Activated naive CD4-positive, alpha-beta T cell treated with anti-CD3 and anti-CD28 coated beads, Interleukin-2, amount 50 U/mL, for 72 hours (primary cell): ENCODE results near the gene SELENOH. TPM values are rescaled to one million over a fixed set of nuclear protein-coding genes. Genes with fewer than 3 reads are reported as not detected.

Experiments used
- ATAC-seq, 2 donors: fragments of 150-1000 bp; cut with Tn5 transposase; 2 replicates each; pipeline ENCODE4 v1.10.0; 2021; ENCODE audit warnings: mild to moderate bottlenecking in 2 of 2, moderate library complexity in 2 of 2
- DNase-seq, 2 donors: peaks; one replicate each; pipeline ENCODE4 v3.0.0; 2021 to 2022; ENCODE audit warnings: low spot score in 2 of 2
- H3K27ac Mint-ChIP-seq, 2 donors: one replicate each; pipeline ENCODE4 v1.8.0; 2022; ENCODE audit warnings: mild to moderate bottlenecking in 2 of 2, mixed read lengths in 2 of 2
- H3K36me3 Mint-ChIP-seq, 2 donors: one replicate each; pipeline ENCODE4 v1.8.0; 2022; ENCODE audit warnings: mixed read lengths in 2 of 2
- H3K9me3 Mint-ChIP-seq, 2 donors: one replicate each; pipeline ENCODE4 v1.8.0; 2022; ENCODE audit warnings: mixed read lengths in 2 of 2
- total RNA-seq, 2 donors: library from RNA; stranded (reverse); gene quantifications; one replicate each; pipeline ENCODE4 v1.2.3, GENCODE V29; 2022

The SELENOH gene
- total RNA-seq, 2 donors from 2014 or later, result 156 to 237 TPM

DNA sequence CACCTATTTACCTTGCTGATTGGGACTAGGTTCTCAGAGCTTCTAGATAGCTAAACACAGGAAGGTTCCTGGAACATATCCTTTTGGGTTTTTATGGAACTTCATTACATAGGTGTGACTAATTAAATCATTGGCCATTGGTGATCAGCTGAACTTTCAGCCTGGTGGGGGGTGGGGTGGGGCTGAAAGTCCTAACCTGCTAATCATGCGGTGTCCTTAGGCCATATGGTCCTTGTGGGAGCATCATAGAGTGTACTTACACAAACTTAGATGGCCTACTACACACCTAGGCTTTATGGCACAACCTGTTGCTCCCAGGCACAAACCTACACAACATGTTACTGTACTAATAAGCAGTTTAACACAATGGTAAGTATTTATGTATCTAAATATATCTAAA, 8.6 kb upstream of the SELENOH start:
- no peaks in the 10 kb centered on the region for H3K36me3 Mint-ChIP-seq
- DNase-seq (no peak), ATAC-seq (no peak)
- no peak overlapping the region for H3K27ac Mint-ChIP-seq
- H3K9me3 Mint-ChIP-seq, result no peaks in the 10 kb centered on the region

DNA sequence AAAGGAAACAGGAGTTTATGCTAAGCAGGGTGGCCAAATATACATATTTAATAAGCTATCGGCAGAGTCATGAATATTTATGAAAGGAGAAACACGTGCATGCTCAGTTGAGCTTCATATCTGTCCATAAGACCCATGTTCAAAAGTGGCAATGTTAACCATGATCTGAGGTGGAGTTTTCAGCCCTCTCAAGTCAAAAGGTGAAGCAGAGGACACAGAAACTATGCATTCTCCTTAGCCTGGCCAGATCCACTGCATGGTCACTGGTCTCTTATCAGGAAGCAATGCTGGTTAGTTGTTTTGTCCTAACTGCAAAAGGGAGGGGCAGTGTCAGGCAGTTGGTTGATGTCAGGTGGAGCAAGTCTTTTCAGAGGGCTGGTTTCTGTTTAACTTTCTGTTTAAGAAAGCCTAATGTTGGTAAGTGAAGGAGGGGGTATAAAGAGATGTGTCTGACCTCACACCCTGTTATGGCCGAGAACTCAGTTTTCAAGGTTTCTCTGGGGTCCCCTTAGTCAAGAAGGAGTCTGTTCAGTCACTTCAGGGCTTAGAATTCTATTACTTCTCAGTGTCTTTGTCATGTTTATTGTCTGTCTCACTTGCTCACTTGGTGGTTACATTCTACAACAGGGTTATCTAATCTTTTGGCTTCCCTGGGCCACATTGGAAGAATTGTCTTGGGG, 5.5 kb upstream of the SELENOH start:
- DNase-seq (no peak), ATAC-seq (no peak)
- Mint-ChIP-seq H3K9me3 (no peaks in the 10 kb centered on the region), H3K36me3 (peaks cover 0 to 1% of the 10 kb centered on the region in 2 donors), H3K27ac (peak overlapping the region; percentile 20 to 58)

DNA sequence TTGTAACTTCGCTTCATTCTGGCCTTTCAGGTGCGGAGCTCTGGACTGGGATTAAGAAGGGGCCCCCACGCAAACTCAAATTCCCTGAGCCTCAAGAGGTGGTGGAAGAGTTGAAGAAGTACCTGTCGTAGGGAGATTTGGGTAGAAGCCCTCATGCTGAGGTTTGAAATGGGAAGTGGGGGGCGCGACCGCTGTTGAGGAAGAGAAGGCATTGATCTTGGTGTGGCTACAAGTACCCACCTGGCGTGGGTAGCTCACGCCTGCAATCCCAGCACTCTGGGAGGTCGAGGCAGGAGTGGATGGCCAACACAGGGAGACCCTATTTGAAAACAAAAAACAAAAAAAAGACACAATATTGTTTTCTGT, 779 bp downstream of the SELENOH start:
- no peak for DNase-seq
- peak overlapping the region; percentile 99 for H3K27ac Mint-ChIP-seq
- H3K36me3 Mint-ChIP-seq, result peaks cover 30 to 42% of the 10 kb centered on the region in 2 donors
- no peak for ATAC-seq
- no peaks in the 10 kb centered on the region for H3K9me3 Mint-ChIP-seq

DNA sequence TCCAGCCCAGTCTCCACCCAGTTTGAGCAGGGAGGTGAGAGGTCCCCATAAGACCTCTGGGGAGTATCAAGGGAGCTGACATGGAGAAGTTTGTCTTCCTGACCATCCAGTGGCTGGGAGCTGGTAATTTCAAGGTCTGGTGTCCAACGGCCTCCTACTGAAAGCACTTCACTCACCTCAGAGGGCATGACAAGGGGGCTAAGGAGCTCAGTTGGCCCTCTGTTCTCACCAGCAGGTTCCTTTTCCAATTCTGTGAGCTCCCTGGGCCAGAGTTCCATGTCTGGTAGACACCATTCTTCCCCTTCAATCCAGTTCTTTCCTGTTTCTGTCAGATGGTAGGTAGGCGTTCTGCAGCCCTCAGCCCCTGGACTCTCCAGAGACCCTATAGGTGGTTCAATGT, 3.1 kb downstream of the SELENOH start:
- DNase-seq, result no peak
- H3K27ac Mint-ChIP-seq, result peak overlapping the region; percentile 24 to 67
- ATAC-seq, result no peak
- peaks cover 30 to 42% of the 10 kb centered on the region in 2 donors for H3K36me3 Mint-ChIP-seq
- no peaks in the 10 kb centered on the region for H3K9me3 Mint-ChIP-seq

DNA sequence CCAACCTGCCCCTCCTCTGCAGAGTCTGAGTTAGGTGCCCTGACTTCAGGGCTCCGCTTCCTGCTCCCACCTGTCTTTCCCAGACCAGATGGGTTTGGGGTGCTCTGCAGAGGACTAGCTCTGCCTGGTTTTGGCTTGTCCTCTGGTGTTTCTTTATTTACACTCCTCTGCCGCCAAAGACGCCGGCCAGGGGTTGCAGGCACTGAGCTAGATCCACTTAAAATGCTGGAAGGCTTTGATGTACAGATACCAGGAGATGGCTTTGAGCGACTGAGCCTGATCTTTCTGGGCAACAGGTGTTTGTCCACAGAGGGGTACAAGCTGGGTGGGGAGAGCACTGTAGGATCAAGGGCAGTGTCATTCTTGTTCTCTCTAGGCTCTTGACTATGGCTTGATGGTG, 3.9 kb downstream of the SELENOH start:
- Mint-ChIP-seq H3K36me3 (peaks cover 30 to 42% of the 10 kb centered on the region in 2 donors), H3K9me3 (no peaks in the 10 kb centered on the region), H3K27ac (peak overlapping the region; percentile 81 to 86)
- DNase-seq, result no peak
- ATAC-seq, result no peak

DNA sequence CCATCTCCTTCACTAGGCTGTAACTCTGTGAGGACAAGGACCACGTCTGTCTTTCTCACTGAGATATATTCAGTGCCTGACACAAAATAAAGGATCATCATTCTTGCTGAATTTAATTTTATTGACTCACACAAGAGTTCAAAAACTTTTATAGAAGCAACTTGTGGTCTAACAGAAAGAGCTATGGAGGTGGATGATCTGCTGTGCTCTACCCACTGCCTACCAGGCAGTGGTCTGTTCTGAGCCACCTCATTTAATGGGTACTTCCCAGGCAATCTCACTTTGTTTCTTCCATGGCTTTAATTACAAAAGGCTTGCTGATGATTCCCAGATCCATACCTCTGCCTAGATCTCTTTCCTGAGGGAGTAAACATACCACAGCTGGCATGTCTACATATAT, 5.6 kb downstream of the SELENOH start:
- Mint-ChIP-seq H3K9me3 (no peaks in the 10 kb centered on the region), H3K27ac (peak overlapping the region; percentile 0 to 81), H3K36me3 (peaks cover 17 to 36% of the 10 kb centered on the region in 2 donors)
- ATAC-seq (no peak), DNase-seq (no peak)

DNA sequence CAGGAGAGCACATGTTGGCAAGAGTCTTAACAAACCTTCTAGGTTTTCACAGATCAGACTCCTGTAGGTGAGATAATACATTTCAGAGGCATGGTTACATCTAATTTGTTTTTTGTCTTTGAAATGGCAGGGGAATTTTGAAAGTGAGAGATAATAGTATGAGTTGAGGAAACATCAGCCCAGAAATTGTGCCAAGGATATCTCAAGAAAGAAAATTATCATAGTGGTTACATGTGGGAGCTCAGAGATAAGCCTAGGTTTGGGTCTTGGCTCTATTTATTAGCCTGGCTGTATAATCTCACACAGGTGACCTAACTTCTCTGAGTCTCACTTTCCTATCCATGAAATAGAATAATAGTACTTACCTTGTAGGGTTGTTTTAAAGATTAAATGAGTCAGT, 9.9 kb downstream of the SELENOH start:
- DNase-seq (no peak), ATAC-seq (no peak)
- no peak overlapping the region for H3K27ac Mint-ChIP-seq
- no peaks in the 10 kb centered on the region for H3K9me3 Mint-ChIP-seq
- peaks cover 0 to 5% of the 10 kb centered on the region in 2 donors for H3K36me3 Mint-ChIP-seq

DNA sequence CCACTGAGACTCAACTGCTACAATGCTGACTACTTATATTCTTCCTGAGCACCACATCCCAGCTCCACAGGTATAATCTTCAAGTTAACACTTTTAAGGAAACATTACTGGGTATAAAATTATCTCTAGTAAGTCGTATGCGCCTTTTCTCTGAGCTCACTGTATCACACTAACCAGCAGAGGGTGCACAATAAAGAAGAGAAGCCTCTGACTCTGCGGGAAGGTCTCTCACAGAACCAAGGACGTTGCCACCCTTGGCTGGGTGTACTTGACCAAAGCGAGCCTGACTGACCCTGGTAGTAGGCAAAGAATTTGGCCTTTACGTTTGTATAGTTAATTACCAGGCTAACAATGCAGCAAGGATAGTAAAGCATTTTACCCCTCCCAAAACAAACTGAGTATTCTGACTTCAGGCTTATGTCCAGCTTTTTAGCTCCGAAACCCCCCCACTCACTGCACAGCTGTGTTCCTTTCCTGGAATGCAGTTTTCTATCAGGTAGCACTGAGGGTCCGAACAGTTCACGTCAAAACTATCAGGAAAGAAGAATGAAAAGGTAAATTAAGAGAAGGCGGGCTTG, 10.5 kb downstream of the SELENOH start, which contains the start of gene BTBD18:
BTBD18 (minus strand) TSS at position 144 of the 578 bp plus-strand sequence. CDS start 631 bp downstream, outside the sequence.
- Mint-ChIP-seq H3K27ac (peak within 1 kb of the TSS; percentile 29 to 87), H3K36me3 (no peaks in the 10 kb centered on the region), H3K9me3 (no peaks in the 10 kb centered on the region)
- ATAC-seq (peak in 1 of 2 donors; percentile 48), DNase-seq (no peak)

DNA sequence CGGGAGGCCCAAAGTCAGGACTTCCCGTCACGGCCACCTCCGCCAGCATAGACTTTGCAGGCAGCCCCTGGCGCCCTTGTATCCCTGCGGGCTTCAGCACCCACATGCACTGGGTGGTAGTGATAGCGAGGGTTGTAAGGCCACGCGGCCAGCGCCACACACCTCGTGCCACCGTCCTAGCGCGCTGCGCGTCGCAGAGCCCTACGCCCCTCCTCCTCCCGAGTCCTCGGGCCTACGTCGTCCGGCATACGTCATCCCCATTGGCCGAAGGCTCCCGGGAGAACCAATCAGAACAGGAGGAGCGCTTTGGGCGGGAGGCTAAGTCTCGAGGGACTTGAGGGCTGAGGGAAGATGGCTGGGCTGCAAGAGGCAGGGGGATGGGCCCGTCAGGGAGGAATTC, 11.7 kb downstream of the SELENOH start:
- Mint-ChIP-seq H3K9me3 (no peaks in the 10 kb centered on the region), H3K36me3 (no peaks in the 10 kb centered on the region), H3K27ac (no peak overlapping the region)
- DNase-seq, result no peak
- no peak for ATAC-seq

DNA sequence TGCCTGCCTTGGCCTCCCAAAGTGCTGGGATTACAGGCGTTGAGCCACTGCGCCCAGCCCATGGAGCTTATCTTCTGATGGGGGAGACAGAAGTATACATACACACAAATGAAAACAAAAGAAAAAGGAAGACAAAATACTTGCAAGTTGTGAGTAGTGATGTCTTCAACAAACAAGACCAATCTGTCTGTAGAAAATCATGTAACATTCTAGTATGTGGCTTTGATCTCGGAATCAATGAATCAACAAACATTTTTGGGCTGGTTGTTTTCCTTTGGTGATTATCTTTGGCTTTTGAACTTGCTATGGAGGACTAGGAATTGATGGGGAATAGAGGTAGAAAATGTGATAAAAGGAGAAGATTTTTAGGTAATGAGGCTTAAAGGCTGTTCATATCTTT, 16.9 kb downstream of the SELENOH start:
- Mint-ChIP-seq H3K36me3 (peaks cover 4 to 6% of the 10 kb centered on the region in 2 donors), H3K9me3 (no peaks in the 10 kb centered on the region), H3K27ac (peak overlapping the region in 1 of 2 donors; percentile 7)
- no peak for ATAC-seq
- no peak for DNase-seq

DNA sequence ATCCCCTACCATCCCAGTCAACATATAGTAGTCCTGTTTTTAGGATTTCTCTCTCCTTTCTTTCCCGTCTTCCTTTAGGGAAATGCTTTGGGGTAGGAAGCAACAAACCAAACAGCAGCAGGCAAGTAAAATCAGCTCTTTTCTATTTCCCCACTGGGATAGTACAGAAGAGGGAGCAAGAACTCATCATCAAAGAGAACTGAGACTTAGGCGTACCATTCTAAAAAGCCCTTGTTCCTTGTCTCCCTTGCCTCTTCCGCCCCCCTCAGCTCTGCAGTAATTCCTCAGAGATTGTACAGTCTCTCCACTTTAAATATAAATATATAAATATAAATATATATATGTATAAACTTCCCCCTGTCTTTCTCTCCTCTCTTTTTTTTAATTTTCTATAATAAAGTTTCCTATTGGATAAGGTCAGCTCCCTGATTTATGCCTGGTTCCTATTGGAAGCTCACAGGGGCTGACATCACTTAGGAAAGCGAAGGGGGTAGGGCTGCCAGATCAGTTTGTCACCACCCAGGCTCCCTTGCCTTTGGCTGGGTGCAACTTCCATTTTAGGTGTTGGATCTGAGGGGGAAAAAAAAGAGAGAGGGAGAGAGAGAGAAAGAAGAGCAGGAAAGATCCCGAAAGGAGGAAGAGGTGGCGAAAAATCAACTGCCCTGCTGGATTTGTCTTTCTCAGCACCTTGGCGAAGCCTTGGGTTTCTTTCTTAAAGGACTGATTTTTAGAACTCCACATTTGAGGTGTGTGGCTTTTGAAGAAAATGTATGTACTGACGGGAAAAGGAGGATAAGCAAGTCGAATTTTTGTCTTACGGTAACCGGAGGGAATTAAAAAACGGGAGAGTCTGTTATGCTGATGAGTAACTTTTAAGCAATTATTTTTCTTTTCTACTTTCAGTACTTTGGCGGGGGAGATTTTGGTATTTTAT, 20.3 kb downstream of the SELENOH start, which contains the start of gene CTNND1:
CTNND1 (plus strand) TSS at position 502 of the 934 bp plus-strand sequence. CDS start 29,677 bp downstream, outside the sequence.
- H3K27ac Mint-ChIP-seq, result peak within 1 kb of the TSS; percentile 4 to 5
- H3K9me3 Mint-ChIP-seq, result no peaks in the 10 kb centered on the region
- peaks cover 4 to 6% of the 10 kb centered on the region in 2 donors for H3K36me3 Mint-ChIP-seq
- peak in 1 of 2 donors; percentile 37 for ATAC-seq
- no peak for DNase-seq

DNA sequence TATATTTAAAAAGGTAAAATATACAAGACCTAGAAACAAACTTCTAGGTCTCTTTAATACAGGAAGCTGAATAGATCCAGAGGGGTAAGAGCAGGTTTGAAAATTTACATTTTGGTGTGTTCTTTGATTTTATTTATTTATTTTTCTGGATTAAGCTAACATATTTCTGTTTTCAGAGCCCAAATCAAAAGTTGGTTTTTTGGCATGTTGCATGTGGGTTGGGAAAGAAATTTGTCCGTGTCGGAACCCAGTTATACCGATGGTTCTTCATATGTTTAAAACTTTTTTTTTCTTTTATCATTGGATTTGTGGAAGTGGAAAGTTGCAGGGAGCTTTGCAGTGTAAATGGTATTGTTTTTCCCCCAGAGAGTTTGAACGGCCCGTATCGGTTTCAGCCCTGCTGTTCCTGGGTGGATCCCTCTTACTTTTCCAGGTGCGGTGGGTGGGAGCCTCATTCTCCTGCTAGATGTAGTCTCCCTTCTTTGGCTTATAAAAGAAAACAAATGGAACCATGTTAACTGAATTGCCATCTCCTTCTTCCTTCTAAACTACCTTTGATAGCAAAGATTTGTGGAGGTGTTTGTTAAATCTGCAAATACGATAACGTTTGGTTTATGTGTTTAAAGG, 21.1 kb downstream of the SELENOH start:
- ATAC-seq, result no peak
- Mint-ChIP-seq H3K9me3 (no peaks in the 10 kb centered on the region), H3K27ac (peak overlapping the region in 1 of 2 donors; percentile 5), H3K36me3 (peaks cover 4 to 6% of the 10 kb centered on the region in 2 donors)
- DNase-seq, result no peak

DNA sequence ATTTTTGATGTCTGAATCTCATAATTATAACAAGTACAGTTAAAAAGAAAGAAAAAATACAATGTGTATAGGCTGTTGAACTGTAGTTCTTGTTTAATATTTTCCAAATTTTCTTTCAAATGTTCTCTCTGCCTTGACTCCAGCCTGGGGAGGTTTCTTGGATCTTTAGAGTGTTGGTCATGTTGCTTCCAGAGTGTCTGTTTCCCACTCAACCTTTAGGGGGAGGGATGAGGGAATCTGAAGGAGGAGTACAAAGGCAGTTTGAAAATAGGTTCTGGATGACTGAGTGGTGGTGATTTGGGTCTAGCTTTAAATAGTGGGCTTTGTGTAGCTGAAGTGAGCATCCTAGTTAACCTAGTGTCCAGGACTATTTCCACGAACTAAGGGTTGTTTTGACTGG, 22.3 kb downstream of the SELENOH start:
- DNase-seq (no peak), ATAC-seq (no peak)
- Mint-ChIP-seq H3K9me3 (no peaks in the 10 kb centered on the region), H3K36me3 (peaks cover 4 to 6% of the 10 kb centered on the region in 2 donors), H3K27ac (no peak overlapping the region)

DNA sequence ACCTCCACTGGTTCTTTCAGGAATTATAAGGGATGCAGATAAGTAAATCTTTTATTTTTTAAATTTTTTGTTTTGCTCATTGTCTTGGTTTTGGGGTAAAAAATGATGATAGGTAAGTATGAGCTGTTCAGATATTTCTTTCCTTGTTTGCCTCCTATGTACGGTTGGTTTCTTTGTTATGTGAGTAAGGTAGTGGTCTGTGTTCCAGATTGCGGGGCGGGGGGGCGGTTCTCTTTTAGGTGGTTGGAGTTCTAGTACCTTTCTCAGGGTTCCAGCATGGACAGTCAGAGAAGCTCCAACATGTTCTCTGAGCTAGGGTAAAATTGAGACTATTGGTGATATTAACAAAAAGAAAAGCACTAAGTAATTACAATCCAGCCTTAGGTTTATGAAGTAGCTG, 22.7 kb downstream of the SELENOH start:
- ATAC-seq (no peak), DNase-seq (no peak)
- H3K36me3 Mint-ChIP-seq, result peaks cover 4 to 6% of the 10 kb centered on the region in 2 donors
- no peaks in the 10 kb centered on the region for H3K9me3 Mint-ChIP-seq
- H3K27ac Mint-ChIP-seq, result no peak overlapping the region

DNA sequence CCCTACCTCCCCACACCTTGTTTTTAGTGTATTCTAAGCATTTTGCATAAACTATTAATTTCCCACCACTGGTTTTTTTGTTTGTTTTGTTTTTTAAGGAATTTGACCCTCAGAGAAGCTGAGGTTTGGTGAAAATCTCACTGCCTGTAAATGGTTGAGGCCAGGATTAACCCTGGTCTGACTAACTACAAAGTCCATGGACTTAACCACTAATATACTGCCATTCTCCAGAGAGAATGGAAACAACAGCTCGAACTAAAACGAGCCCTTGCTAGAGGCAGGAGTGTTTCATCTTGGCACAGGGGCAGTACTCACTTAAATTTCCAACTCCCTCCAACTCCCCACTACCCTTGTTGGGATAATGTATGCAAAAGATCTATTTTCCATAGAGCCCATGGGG, 23.3 kb downstream of the SELENOH start:
- no peak for ATAC-seq
- peaks cover 4 to 6% of the 10 kb centered on the region in 2 donors for H3K36me3 Mint-ChIP-seq
- no peaks in the 10 kb centered on the region for H3K9me3 Mint-ChIP-seq
- DNase-seq, result no peak
- no peak overlapping the region for H3K27ac Mint-ChIP-seq

DNA sequence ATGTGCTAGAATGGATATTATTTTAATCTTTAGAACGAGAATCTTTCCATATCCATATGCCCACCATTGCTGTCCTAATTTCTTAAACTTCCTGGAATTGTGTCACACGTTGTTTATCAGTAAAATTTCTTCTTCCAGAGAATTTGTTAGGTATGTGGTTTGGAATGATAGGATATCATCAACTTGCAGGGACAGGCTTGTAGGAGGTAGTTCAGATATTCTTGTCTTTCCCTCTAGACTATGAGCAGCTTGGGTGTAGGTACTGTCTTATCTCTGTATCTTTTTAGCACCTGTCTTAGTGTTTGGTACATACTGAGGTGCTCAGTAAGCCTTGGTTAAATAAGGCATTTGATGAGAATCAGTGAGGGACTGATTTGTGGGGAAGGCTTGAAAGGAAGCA, 23.7 kb downstream of the SELENOH start:
- Mint-ChIP-seq H3K9me3 (no peaks in the 10 kb centered on the region), H3K27ac (no peak overlapping the region), H3K36me3 (peaks cover 4 to 6% of the 10 kb centered on the region in 2 donors)
- ATAC-seq, result no peak
- DNase-seq, result no peak
